Endothelial cell of umbilical vein (primary cell): ENCODE measurements around the gene DHDH. TPM values are rescaled to one million over a fixed set of nuclear protein-coding genes. Genes with fewer than 3 reads are reported as not detected.

Source experiments
- BruUV-seq: library from RNA; stranded (reverse); fragments of 400-500 nt; replicated peaks from 2 replicates; lab custom pipeline; 2021; lab: Mats Ljungman, UMichigan
- CTCF ChIA-PET: fragments of 300-600, 350-600 bp; sonication (Branson Sonifier 250); formaldehyde crosslinking; loops from one replicate; lab custom pipeline; 2021; ENCODE audit warnings: antibody characterized with exemption, inconsistent platforms; lab: Charles Lee
- POLR2A ChIA-PET: fragments of 300-600, 350-600 bp; sonication (Branson Sonifier 250); formaldehyde crosslinking; loops from one replicate; lab custom pipeline; 2021; ENCODE audit warnings: antibody characterized with exemption, inconsistent platforms; lab: Charles Lee
- DNase-seq: peaks from one replicate; pipeline ENCODE4 v3.0.0-alpha.2; 2011; ENCODE audit warnings: low read depth, low spot score
- FAIRE-seq: peaks from 2 replicates; lab custom pipeline; 2011; peaks lifted over from hg19 to GRCh38; lab: Jason Lieb, UNC
- H2AFZ ChIP-seq: 2 replicates; pipeline ENCODE4 v1.6.0; 2012; ENCODE audit warnings: low read depth, low read length, control low read depth, inconsistent platforms
- H3K27ac ChIP-seq: 2 replicates; pipeline ENCODE4 v1.5.1; 2011; ENCODE audit warnings: low read depth, mild to moderate bottlenecking, control low read depth, low read length, moderate library complexity; ENCODE audit not compliant: insufficient read depth
- H3K27me3 ChIP-seq, 2 experiments: 2 replicates each; pipeline versions ENCODE4 v1.6.0 to v1.6.1; 2011; ENCODE audit warnings: low read length in 2 of 2, mixed read lengths in 1 of 2; ENCODE audit not compliant: control insufficient read depth in 2 of 2, insufficient read depth in 2 of 2
- H3K36me3 ChIP-seq, 2 experiments: 2 replicates in 1 of 2; 3 replicates in 1 of 2; pipeline ENCODE4 v1.5.1; 2011; ENCODE audit warnings: low read length in 2 of 2, mild to moderate bottlenecking in 1 of 2, moderate library complexity in 1 of 2; ENCODE audit not compliant: control insufficient read depth in 2 of 2, insufficient read depth in 2 of 2; ENCODE audit errors: extremely low read depth in 1 of 2
- H3K4me1 ChIP-seq: 3 replicates; pipeline ENCODE4 v1.5.1; 2011; ENCODE audit warnings: mild to moderate bottlenecking, low read length; ENCODE audit not compliant: control insufficient read depth, insufficient read depth; ENCODE audit errors: extremely low read depth
- H3K4me2 ChIP-seq: 2 replicates; pipeline ENCODE4 v1.6.1; 2011; ENCODE audit warnings: low read length, control low read depth, mixed read lengths; ENCODE audit not compliant: insufficient read depth
- H3K4me3 ChIP-seq, 3 experiments: fragments of 200-600 bp in 1 of 3; sonication (generic), shearing (Covaris generic) in 1 of 3; replicated peaks in 1 of 3; 2 replicates each; pipeline ENCODE4 v1.5.1; 2011 to 2016; ENCODE audit warnings: control low read depth in 3 of 3, low read length in 3 of 3, mild to moderate bottlenecking in 2 of 3, inconsistent platforms in 1 of 3, low read depth in 1 of 3, moderate library complexity in 1 of 3; ENCODE audit not compliant: insufficient read depth in 1 of 3
- H3K79me2 ChIP-seq: 2 replicates; pipeline ENCODE4 v1.6.0; 2012; ENCODE audit warnings: low read length, inconsistent platforms; ENCODE audit not compliant: control insufficient read depth, insufficient read depth
- H3K9ac ChIP-seq: replicated peaks from 2 replicates; pipeline ENCODE3; 2011; ENCODE audit warnings: low read length, control low read depth; ENCODE audit not compliant: insufficient read depth; ENCODE audit errors: extremely low read depth
- H3K9me1 ChIP-seq: replicated peaks from 3 replicates; pipeline ENCODE4 v1.6.0; 2011; ENCODE audit warnings: mild to moderate bottlenecking, low read length; ENCODE audit not compliant: control insufficient read depth, insufficient read depth; ENCODE audit errors: extremely low read depth
- H3K9me3 ChIP-seq: replicated peaks from 2 replicates; pipeline ENCODE4 v1.5.1; 2012; ENCODE audit warnings: low read length, inconsistent platforms; ENCODE audit not compliant: control insufficient read depth, insufficient read depth
- H4K20me1 ChIP-seq: replicated peaks from 2 replicates; pipeline ENCODE3; 2011; ENCODE audit warnings: mild to moderate bottlenecking, low read length; ENCODE audit not compliant: control insufficient read depth, insufficient read depth; ENCODE audit errors: extremely low read depth
- EZH2 ChIP-seq: IDR thresholded peaks from 2 replicates; pipeline ENCODE4 v1.6.1; 2012; ENCODE audit warnings: borderline replicate concordance, low read depth, mild to moderate bottlenecking, moderate library complexity, low read length, inconsistent platforms; ENCODE audit not compliant: severe bottlenecking
- FOS ChIP-seq: IDR thresholded peaks from 2 replicates; pipeline ENCODE4 v1.6.1; 2011; ENCODE audit warnings: mild to moderate bottlenecking, low read length, moderate library complexity, borderline replicate concordance; ENCODE audit not compliant: insufficient read depth
- GATA2 ChIP-seq: IDR thresholded peaks from 2 replicates; pipeline ENCODE4 v1.7.0; 2011; ENCODE audit warnings: low read depth, mild to moderate bottlenecking, moderate library complexity, mixed read lengths, low read length; ENCODE audit not compliant: insufficient read length, insufficient read depth
- JUN ChIP-seq: IDR thresholded peaks from 2 replicates; pipeline ENCODE4 v1.6.1; 2011; ENCODE audit warnings: borderline replicate concordance, low read depth; ENCODE audit not compliant: insufficient read length, insufficient read depth
- MYC ChIP-seq: IDR thresholded peaks from one replicate; pipeline ENCODE4 v1.6.1; 2011; ENCODE audit warnings: mild to moderate bottlenecking, low read depth, low read length
- POLR2A ChIP-seq: IDR thresholded peaks from 2 replicates; pipeline ENCODE4 v1.6.1; 2012; ENCODE audit warnings: low read depth, mild to moderate bottlenecking, control low read depth, low read length
- POLR2AphosphoS5 ChIP-seq: IDR thresholded peaks from 2 replicates; pipeline ENCODE4 v1.6.1; 2012; ENCODE audit warnings: low read depth, mild to moderate bottlenecking, control low read depth, low read length, moderate library complexity; ENCODE audit not compliant: insufficient read depth
- dilution Hi-C: fragments of 300-500 bp; cut with MboI; formaldehyde crosslinking; loops from one replicate; pipeline ENCODE4 v1.15.0; 2019; ENCODE audit warnings: low sequenced_read_pairs; ENCODE audit not compliant: extremely low pct_ligation_motif_present
- intact Hi-C: fragments of 100-400 bp; cut with micrococcal nuclease; formaldehyde crosslinking; loops from one replicate; pipeline ENCODE4 v1.10.0; 2022
- polyA plus RNA-seq, 4 experiments: library from polyadenylated mRNA; depleted of rRNA in 3 of 4; stranded (reverse) in 3 of 4; unstranded in 1 of 4; fragments of >200 nt; gene quantifications; 2 replicates each; pipeline versions ENCODE4 v1.2.1 to v1.2.3, GENCODE V29; 2011 to 2012; ENCODE audit warnings: missing spikeins in 1 of 4
- total RNA-seq: library from RNA; stranded (reverse); gene quantifications from 2 replicates; pipeline ENCODE4 v1.2.3, GENCODE V29; 2021
- TF ChIP-seq, protein P1 (sequence below): IDR thresholded peaks from 2 replicates; pipeline ENCODE4 v1.6.1; 2011; ENCODE audit not compliant: insufficient read depth, insufficient read length
- TF ChIP-seq, protein P2 (sequence below), 2 donors: IDR thresholded peaks; 1 replicate in 1 of 2; 2 replicates in 1 of 2; pipeline ENCODE4 v1.5.1; 2011; ENCODE audit warnings: low read length in 2 of 2, mild to moderate bottlenecking in 2 of 2, moderate library complexity in 2 of 2, control low read depth in 1 of 2, inconsistent platforms in 1 of 2, low read depth in 1 of 2; ENCODE audit not compliant: insufficient read depth in 1 of 2; ENCODE audit errors: extremely low read depth in 1 of 2

DHDH gene
- total and polyA plus RNA-seq, 2 donors (not counting 3 experiments of a cell fraction or from before 2014, with no cell fraction given): not detected

- Histone ChIP-seq H3K27me3 (no peaks in the 10 kb centered on the region), H3K9me3 (no peaks in the 10 kb centered on the region), H2AFZ (no peak overlapping the region), H3K4me3 (no peak overlapping the region), H3K9me1 (no peaks in the 10 kb centered on the region), H3K4me2 (no peak overlapping the region), H3K79me2 (peaks cover 18% of the 10 kb centered on the region), H3K9ac (no peak overlapping the region), H3K4me1 (peaks cover 25% of the 10 kb centered on the region), H3K36me3 (peaks cover 3 to 4% of the 10 kb centered on the region in 2 experiments), H3K27ac (peak overlapping the region; percentile 21), H4K20me1 (peaks cover 3% of the 10 kb centered on the region)
- CTCF ChIA-PET: interaction anchor here (0.9 to 1.2 kb wide), 2 partner anchors 8 to 167 kb away, joined by 3 to 5 read pairs; no protein-coding TSS in a partner anchor
- dilution Hi-C loops (no loop called here), intact Hi-C loops (no loop called here)
- FAIRE-seq: no peak
- no peak for DNase-seq
- no peak for TF ChIP-seq FOS
- peak; percentile 8 for TF ChIP-seq POLR2A
- POLR2A ChIA-PET: interaction anchor here (1.4 kb wide), 1 partner anchor 88 kb away, joined by 8 read pairs; no protein-coding TSS in a partner anchor
- BruUV-seq: no TSS peak
These were observed 29.3 kb downstream of the DHDH start for GRCh38 chr19:48962849-48963165.

DNA sequence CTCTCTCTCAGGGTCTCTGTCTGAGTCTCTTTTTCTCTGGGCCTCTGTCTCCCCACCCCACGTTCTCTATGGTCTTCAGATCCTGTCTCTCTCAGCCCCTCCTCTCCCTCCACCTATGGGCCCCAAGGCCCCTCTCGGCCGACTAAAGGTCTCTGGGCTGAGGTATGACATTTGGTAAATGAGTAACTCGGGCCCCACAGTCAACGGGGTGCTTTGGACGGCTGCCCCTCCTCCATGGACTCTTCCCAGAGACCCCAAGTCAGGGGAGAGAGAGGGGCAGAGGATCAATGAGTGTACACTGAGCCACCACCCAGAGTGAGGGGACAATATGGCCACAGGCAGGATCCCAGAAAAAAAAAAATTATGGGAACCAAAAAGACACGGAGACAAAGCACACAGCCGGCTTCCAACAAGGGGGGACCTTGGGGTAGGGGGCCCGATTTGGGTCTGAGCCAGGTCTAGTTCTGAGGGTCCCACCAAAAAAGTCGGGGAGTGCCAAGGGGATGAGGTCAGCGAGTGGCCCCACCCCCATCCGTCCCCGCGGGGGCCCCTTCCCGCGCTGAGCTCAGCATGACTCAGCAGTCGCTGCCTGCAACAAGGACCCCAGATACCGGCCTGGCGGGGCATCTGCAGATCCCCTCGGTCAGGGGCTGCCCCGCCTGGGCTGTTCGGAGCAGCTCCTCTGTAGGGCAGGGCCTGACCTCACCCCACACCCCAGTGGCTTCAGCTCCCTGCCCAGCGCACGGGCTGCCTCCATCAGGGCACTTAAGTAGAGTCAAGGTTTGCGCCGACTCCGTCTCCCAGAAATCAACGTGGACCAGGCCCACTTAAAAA, 30.1 kb downstream of the DHDH start:
- H3K9me1 ChIP-seq: no peaks in the 10 kb centered on the region
- H3K4me1 ChIP-seq: peaks cover 25% of the 10 kb centered on the region
- TF ChIP-seq, protein P1, sequence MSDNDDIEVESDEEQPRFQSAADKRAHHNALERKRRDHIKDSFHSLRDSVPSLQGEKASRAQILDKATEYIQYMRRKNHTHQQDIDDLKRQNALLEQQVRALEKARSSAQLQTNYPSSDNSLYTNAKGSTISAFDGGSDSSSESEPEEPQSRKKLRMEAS: no peak
- TF ChIP-seq FOS (peak; percentile 86), POLR2AphosphoS5 (peak; percentile 84), GATA2 (no peak), JUN (peak; percentile 46), EZH2 (no peak), POLR2A (peak; percentile 58), MYC (no peak)
- TF ChIP-seq, protein P2, sequence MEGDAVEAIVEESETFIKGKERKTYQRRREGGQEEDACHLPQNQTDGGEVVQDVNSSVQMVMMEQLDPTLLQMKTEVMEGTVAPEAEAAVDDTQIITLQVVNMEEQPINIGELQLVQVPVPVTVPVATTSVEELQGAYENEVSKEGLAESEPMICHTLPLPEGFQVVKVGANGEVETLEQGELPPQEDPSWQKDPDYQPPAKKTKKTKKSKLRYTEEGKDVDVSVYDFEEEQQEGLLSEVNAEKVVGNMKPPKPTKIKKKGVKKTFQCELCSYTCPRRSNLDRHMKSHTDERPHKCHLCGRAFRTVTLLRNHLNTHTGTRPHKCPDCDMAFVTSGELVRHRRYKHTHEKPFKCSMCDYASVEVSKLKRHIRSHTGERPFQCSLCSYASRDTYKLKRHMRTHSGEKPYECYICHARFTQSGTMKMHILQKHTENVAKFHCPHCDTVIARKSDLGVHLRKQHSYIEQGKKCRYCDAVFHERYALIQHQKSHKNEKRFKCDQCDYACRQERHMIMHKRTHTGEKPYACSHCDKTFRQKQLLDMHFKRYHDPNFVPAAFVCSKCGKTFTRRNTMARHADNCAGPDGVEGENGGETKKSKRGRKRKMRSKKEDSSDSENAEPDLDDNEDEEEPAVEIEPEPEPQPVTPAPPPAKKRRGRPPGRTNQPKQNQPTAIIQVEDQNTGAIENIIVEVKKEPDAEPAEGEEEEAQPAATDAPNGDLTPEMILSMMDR (IDR thresholded peaks at IDR 0.05; ENCODE audit: extremely low read depth in 1 of 2, insufficient read depth in 1 of 2, low read depth in 1 of 2, low read length in 2 of 2): no peak
- H3K9me3 ChIP-seq: no peaks in the 10 kb centered on the region
- H3K27me3 ChIP-seq: no peaks in the 10 kb centered on the region
- peaks cover 16% of the 10 kb centered on the region for H3K79me2 ChIP-seq
- peaks cover 3% of the 10 kb centered on the region for H4K20me1 ChIP-seq
- H3K27ac ChIP-seq: peak overlapping the region; percentile 97
- H3K4me3 ChIP-seq: no peak overlapping the region
- POLR2A ChIA-PET: interaction anchor here (1.1 to 1.7 kb wide), 3 partner anchors 9 to 92 kb away, joined by 4 to 9 read pairs (median 4); partner anchors contain the start of genes BAX and PPP1R15A
- H3K4me2 ChIP-seq: peak overlapping the region; percentile 27
- peaks cover 3 to 4% of the 10 kb centered on the region in 2 experiments for H3K36me3 ChIP-seq
- intact Hi-C loops: loop anchor here (2.0 kb wide), 2 partner anchors 63 to 91 kb away; partner anchors contain the start of genes NUCB1 and PPP1R15A
- peak overlapping the region; percentile 37 for H2AFZ ChIP-seq
- CTCF ChIA-PET: interaction anchor here (0.6 to 1.0 kb wide), 3 partner anchors 11 to 128 kb away, joined by 3 read pairs; partner anchors contain the start of gene HSD17B14
- peak; percentile 87 for FAIRE-seq
- dilution Hi-C loops: no loop called here
- H3K9ac ChIP-seq: peak overlapping the region; percentile 63
- no TSS peak for BruUV-seq
- peak; percentile 73 for DNase-seq
